IPS-18a (cell line): ENCODE results near the gene SOX11.

Experiments used
- H3K27ac ChIP-seq: one replicate; pipeline ENCODE4 v1.5.1; 2013; ENCODE audit warnings: low read length
- H3K27me3 ChIP-seq: one replicate; pipeline ENCODE4 v1.6.1; 2013; ENCODE audit warnings: mild to moderate bottlenecking, low read length; ENCODE audit not compliant: control insufficient read depth, insufficient read depth
- H3K36me3 ChIP-seq: one replicate; pipeline ENCODE4 v1.6.1; 2013; ENCODE audit warnings: low read depth, low read length; ENCODE audit not compliant: control insufficient read depth
- H3K4me1 ChIP-seq: one replicate; pipeline ENCODE4 v1.6.1; 2013; ENCODE audit warnings: low read depth, low read length; ENCODE audit not compliant: control insufficient read depth
- H3K4me3 ChIP-seq: one replicate; pipeline ENCODE4 v1.5.1; 2013; ENCODE audit warnings: low read length
- H3K9ac ChIP-seq: one replicate; pipeline ENCODE4 v1.6.1; 2013; ENCODE audit warnings: mild to moderate bottlenecking, low read length, moderate library complexity
- H3K9me3 ChIP-seq: one replicate; pipeline ENCODE4 v1.6.1; 2013; ENCODE audit warnings: low read depth, low read length; ENCODE audit not compliant: control insufficient read depth

Gene SOX11

GRCh38 chr2:5725794-5726463 lies 33.7 kb downstream of the SOX11 start:
- peak overlapping the region; percentile 72 for H3K9ac ChIP-seq
- H3K4me1 ChIP-seq: peaks cover 24% of the 10 kb centered on the region
- H3K27me3 ChIP-seq: no peaks in the 10 kb centered on the region
- peak overlapping the region; percentile 93 for H3K27ac ChIP-seq
- H3K4me3 ChIP-seq: peak overlapping the region; percentile 81
- H3K36me3 ChIP-seq: no peaks in the 10 kb centered on the region
- no peaks in the 10 kb centered on the region for H3K9me3 ChIP-seq

- Histone ChIP-seq H3K27ac (peak overlapping the region; percentile 55), H3K9me3 (no peaks in the 10 kb centered on the region), H3K4me3 (peak overlapping the region; percentile 81), H3K36me3 (no peaks in the 10 kb centered on the region), H3K9ac (peak overlapping the region; percentile 72), H3K4me1 (peaks cover 24% of the 10 kb centered on the region), H3K27me3 (no peaks in the 10 kb centered on the region)
These were observed 35.1 kb downstream of the SOX11 start for GRCh38 chr2:5727235-5727634.

DNA sequence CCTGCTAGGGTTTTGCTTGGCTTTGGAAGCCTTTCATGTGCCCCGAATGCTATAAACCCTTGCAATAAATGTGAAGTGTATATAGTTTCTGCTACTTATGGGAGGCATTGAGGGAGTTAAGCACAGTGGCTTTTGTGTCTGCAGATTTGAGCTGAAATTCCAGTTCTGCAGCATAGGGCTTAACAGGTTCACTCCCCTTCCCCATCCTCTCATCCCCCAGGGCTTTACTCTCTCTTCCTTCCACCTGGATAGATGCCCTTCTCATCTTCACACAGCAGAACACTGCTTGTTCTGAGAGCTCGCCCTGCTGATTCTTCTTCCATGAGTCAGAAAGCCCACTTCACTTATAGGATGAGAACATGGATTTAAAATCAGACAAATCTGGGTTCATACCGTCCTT lies 37.2 kb downstream of the SOX11 start:
- Histone ChIP-seq H3K27me3 (no peaks in the 10 kb centered on the region), H3K9me3 (no peaks in the 10 kb centered on the region), H3K27ac (no peak overlapping the region), H3K36me3 (no peaks in the 10 kb centered on the region), H3K4me3 (no peak overlapping the region), H3K9ac (no peak overlapping the region), H3K4me1 (peaks cover 21% of the 10 kb centered on the region)

DNA sequence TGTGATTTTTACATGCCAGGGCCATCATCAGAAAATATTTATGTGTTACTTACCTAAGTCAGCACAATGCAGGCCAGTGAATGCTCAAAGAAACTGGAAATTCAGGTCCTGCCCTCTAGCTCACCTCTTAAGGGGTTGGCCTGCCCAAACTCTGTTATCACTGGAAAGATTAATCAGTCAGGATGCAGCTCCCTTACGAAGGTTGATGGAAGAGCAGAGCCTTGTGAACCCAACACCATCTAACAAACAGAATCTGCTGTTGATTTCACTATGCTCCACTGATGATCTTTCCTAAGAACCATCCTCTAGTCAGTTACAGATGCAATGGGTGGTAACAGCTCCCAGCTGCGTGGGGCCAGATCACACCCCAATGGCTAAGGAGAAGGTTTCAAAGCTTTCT lies 38.2 kb downstream of the SOX11 start:
- Histone ChIP-seq H3K9ac (no peak overlapping the region), H3K4me1 (peaks cover 14% of the 10 kb centered on the region), H3K27me3 (no peaks in the 10 kb centered on the region), H3K4me3 (no peak overlapping the region), H3K9me3 (no peaks in the 10 kb centered on the region), H3K36me3 (no peaks in the 10 kb centered on the region), H3K27ac (no peak overlapping the region)

DNA sequence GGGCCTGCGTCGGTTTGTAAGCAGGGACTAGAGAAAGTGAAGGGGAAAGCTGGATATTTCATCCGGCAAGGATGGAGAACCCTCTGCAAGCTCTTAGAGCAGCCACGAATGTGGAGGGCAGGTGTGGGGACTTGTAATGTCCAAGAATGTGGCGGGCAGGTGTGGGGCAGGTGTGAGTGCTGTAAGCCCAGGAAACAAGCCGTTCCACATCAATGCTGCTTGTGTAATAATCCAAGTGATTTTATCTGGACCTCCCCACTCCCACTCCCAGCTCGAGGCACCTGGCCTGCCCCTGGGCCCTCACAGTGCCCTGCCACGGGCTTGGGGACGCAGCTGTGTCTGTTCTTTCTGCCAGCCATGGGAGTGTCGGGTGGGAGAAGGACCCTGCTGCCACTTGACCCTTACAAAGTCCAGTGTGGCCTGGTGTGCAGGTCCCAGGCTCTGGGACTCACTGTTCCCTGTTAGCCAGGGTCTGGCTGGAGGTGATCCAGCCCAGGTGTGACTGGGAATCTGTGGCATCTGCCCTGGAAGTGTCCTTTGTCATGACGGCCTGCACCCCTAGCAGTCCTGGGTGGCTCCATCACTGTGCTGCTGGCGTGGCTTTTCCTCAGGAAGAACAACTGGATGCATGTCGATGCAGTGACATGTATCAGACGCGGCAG lies 42.8 kb downstream of the SOX11 start:
- Histone ChIP-seq H3K4me3 (no peak overlapping the region), H3K27ac (no peak overlapping the region), H3K9me3 (no peaks in the 10 kb centered on the region), H3K9ac (no peak overlapping the region), H3K4me1 (peaks cover 5% of the 10 kb centered on the region), H3K36me3 (no peaks in the 10 kb centered on the region), H3K27me3 (no peaks in the 10 kb centered on the region)

GRCh38 chr2:5735521-5735861 lies 43.3 kb downstream of the SOX11 start:
- peaks cover 5% of the 10 kb centered on the region for H3K4me1 ChIP-seq
- no peak overlapping the region for H3K27ac ChIP-seq
- H3K9me3 ChIP-seq: no peaks in the 10 kb centered on the region
- no peak overlapping the region for H3K9ac ChIP-seq
- no peak overlapping the region for H3K4me3 ChIP-seq
- H3K36me3 ChIP-seq: no peaks in the 10 kb centered on the region
- no peaks in the 10 kb centered on the region for H3K27me3 ChIP-seq

GRCh38 chr2:5736050-5736449 lies 43.9 kb downstream of the SOX11 start:
- H3K4me3 ChIP-seq: no peak overlapping the region
- no peaks in the 10 kb centered on the region for H3K36me3 ChIP-seq
- no peak overlapping the region for H3K27ac ChIP-seq

DNA sequence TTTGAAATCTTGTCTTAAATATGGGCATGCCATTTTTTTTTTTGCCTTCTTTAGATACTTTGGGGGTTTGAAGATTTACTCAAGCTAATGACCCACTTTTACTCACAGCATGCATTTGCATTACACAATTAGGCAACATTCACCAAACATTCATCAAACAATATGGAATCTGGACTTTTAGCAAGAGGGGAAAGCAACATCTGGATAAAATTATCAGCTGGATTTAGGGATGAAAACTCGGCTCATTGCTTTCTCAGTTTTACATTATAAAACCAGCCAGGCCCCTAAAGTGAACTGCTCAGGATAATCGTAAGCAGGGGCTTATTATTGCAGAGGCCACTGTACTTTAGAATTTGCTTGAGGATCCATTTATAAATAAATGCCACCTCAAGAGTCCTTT lies 44.7 kb downstream of the SOX11 start:
- no peak overlapping the region for H3K27ac ChIP-seq
- H3K27me3 ChIP-seq: no peaks in the 10 kb centered on the region
- H3K4me1 ChIP-seq: peaks cover 5% of the 10 kb centered on the region
- H3K36me3 ChIP-seq: no peaks in the 10 kb centered on the region
- H3K9me3 ChIP-seq: no peaks in the 10 kb centered on the region
- H3K4me3 ChIP-seq: no peak overlapping the region
- H3K9ac ChIP-seq: no peak overlapping the region

More at GRCh38 chr2:5736050-5736449, 43.9 kb downstream of the SOX11 start:
- Histone ChIP-seq H3K27me3 (no peaks in the 10 kb centered on the region), H3K9me3 (no peaks in the 10 kb centered on the region), H3K9ac (no peak overlapping the region), H3K4me1 (peaks cover 5% of the 10 kb centered on the region)

DNA sequence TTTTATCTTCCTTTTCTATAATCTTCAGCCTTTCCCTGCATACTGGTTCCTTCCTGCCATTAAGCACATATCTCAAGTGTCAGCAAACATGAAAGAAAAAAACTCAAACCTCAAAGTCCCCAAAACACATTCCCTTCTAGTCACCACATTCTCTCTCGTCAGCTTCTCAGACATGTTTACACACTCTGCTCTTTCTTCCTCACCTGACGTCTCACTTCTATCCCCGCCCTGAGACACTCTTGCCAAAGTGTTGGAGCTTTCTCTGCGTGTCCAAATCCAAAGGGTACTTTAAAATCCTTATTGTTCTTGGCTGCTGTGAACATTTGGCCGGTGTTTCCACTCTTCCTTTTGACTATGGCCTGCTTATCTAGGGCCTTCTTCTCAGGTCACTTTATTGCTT lies 47.9 kb downstream of the SOX11 start:
- Histone ChIP-seq H3K4me3 (no peak overlapping the region), H3K9me3 (no peaks in the 10 kb centered on the region), H3K27ac (no peak overlapping the region), H3K4me1 (peaks cover 8% of the 10 kb centered on the region), H3K9ac (no peak overlapping the region), H3K27me3 (no peaks in the 10 kb centered on the region), H3K36me3 (no peaks in the 10 kb centered on the region)

DNA sequence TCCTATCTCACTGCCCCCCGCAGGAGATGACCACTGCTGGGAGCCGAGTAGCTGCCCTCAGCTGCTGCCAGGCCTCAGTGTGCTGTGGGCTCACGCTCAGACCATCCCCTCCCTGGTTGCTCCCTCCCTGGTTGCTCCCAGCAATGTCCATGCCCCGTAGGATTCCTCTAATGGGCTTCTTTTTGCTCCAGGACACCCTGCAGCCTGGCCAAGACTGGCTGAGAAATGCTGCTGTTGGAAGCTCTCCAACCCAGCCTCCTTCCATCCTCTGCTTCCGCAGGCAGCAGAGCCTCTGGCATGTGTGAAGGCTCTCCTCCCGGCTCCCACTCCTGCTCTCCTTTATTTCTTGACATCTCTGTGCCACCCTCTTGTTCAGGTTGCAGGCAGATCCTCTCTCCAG lies 48.6 kb downstream of the SOX11 start:
- H3K27ac ChIP-seq: no peak overlapping the region
- H3K9me3 ChIP-seq: no peaks in the 10 kb centered on the region
- no peak overlapping the region for H3K4me3 ChIP-seq
- no peaks in the 10 kb centered on the region for H3K27me3 ChIP-seq
- no peaks in the 10 kb centered on the region for H3K36me3 ChIP-seq
- H3K4me1 ChIP-seq: peaks cover 7% of the 10 kb centered on the region
- H3K9ac ChIP-seq: no peak overlapping the region

GRCh38 chr2:5741242-5741641 lies 49.1 kb downstream of the SOX11 start:
- Histone ChIP-seq H3K4me3 (no peak overlapping the region), H3K4me1 (peaks cover 3% of the 10 kb centered on the region), H3K36me3 (no peaks in the 10 kb centered on the region)

GRCh38 chr2:5742126-5742525 lies 49.9 kb downstream of the SOX11 start:
- Histone ChIP-seq H3K9ac (no peak overlapping the region), H3K27ac (no peak overlapping the region), H3K27me3 (no peaks in the 10 kb centered on the region), H3K4me1 (peaks cover 3% of the 10 kb centered on the region), H3K4me3 (no peak overlapping the region), H3K9me3 (no peaks in the 10 kb centered on the region), H3K36me3 (no peaks in the 10 kb centered on the region)

More at GRCh38 chr2:5741242-5741641, 49.1 kb downstream of the SOX11 start:
- H3K27me3 ChIP-seq: no peaks in the 10 kb centered on the region
- H3K9ac ChIP-seq: no peak overlapping the region
- H3K9me3 ChIP-seq: no peaks in the 10 kb centered on the region
- H3K27ac ChIP-seq: no peak overlapping the region
